H1 (cell line): ENCODE measurements around the gene RBFOX1. TPM values are rescaled to one million over a fixed set of nuclear protein-coding genes. Genes with fewer than 3 reads are reported as not detected.

Source experiments
- CTCF ChIA-PET: fragments of 300-600 bp; sonication (Branson Sonifier 250); formaldehyde crosslinking; loops from one replicate; lab custom pipeline; 2021; ENCODE audit not compliant: partially characterized antibody; lab: Charles Lee
- POLR2A ChIA-PET: fragments of 300-600 bp; sonication (Branson Sonifier 250); formaldehyde crosslinking; loops from one replicate; lab custom pipeline; 2021; ENCODE audit warnings: inconsistent platforms; ENCODE audit not compliant: partially characterized antibody; lab: Charles Lee
- DNase-seq, 2 experiments: peaks; one replicate each; pipeline versions ENCODE4 v3.0.0 to v3.0.0-alpha.2; 2010 to 2022; ENCODE audit warnings: low spot score in 2 of 2, low read depth in 1 of 2, mixed read lengths in 1 of 2
- FAIRE-seq: peaks from 2 replicates; lab custom pipeline; 2011; peaks lifted over from hg19 to GRCh38; lab: Jason Lieb, UNC
- H2AFZ ChIP-seq: 2 replicates; pipeline ENCODE4 v1.8.1; 2012; ENCODE audit warnings: low read length, inconsistent platforms
- H2AK5ac ChIP-seq: 2 replicates; pipeline ENCODE4 v1.6.1; 2013; ENCODE audit warnings: low read depth, low read length
- H2BK120ac ChIP-seq: replicated peaks from 2 replicates; pipeline ENCODE3; 2013; ENCODE audit warnings: low read depth, low read length, inconsistent platforms
- H2BK12ac ChIP-seq: 2 replicates; pipeline ENCODE4 v1.6.1; 2013; ENCODE audit warnings: low read depth, low read length
- H2BK15ac ChIP-seq: 2 replicates; pipeline ENCODE4 v1.6.1; 2013; ENCODE audit warnings: low read length
- H2BK20ac ChIP-seq: 2 replicates; pipeline ENCODE4 v1.6.1; 2013; ENCODE audit warnings: low read length
- H2BK5ac ChIP-seq: 2 replicates; pipeline ENCODE4 v1.6.1; 2013; ENCODE audit warnings: low read depth, low read length
- H3K14ac ChIP-seq: 2 replicates; pipeline ENCODE4 v1.6.1; 2013; ENCODE audit warnings: inconsistent platforms; ENCODE audit not compliant: insufficient read length
- H3K18ac ChIP-seq: 2 replicates; pipeline ENCODE4 v1.6.1; 2013; ENCODE audit warnings: low read length; ENCODE audit errors: extremely low read depth
- H3K23ac ChIP-seq: 2 replicates; pipeline ENCODE4 v1.6.1; 2013; ENCODE audit warnings: inconsistent platforms; ENCODE audit not compliant: insufficient read length
- H3K23me2 ChIP-seq: 2 replicates; pipeline ENCODE4 v1.6.1; 2013; ENCODE audit warnings: low read depth, low read length
- H3K27ac ChIP-seq: 2 replicates; pipeline ENCODE4 v1.6.1; 2011; ENCODE audit warnings: low read depth, low read length, inconsistent platforms
- H3K27me3 ChIP-seq, 4 experiments: replicated peaks in 1 of 4; 1 replicate in 1 of 4; 2 replicates in 3 of 4; pipeline versions ENCODE4 v1.6.1 to v1.8.1; 2011 to 2013; ENCODE audit warnings: low read length in 3 of 4, mild to moderate bottlenecking in 3 of 4, inconsistent platforms in 2 of 4, mixed read lengths in 2 of 4, moderate library complexity in 1 of 4; ENCODE audit not compliant: control insufficient read depth in 3 of 4, insufficient read depth in 3 of 4; ENCODE audit errors: extremely low read depth in 1 of 4
- H3K36me3 ChIP-seq, 4 experiments: 2 replicates each; pipeline versions ENCODE4 v1.6.1 to v1.8.1; 2011 to 2013; ENCODE audit warnings: mild to moderate bottlenecking in 4 of 4, low read length in 3 of 4, moderate library complexity in 2 of 4, control low read depth in 1 of 4, inconsistent platforms in 1 of 4; ENCODE audit not compliant: insufficient read depth in 4 of 4, control insufficient read depth in 2 of 4
- H3K4ac ChIP-seq: replicated peaks from 2 replicates; pipeline ENCODE3; 2013; ENCODE audit warnings: low read length, low read depth, mixed read lengths, inconsistent platforms; ENCODE audit not compliant: insufficient read length
- H3K4me1 ChIP-seq, 4 experiments: replicated peaks in 1 of 4; 1 replicate in 1 of 4; 2 replicates in 3 of 4; pipeline versions ENCODE4 v1.6.1 to v1.8.1; 2011 to 2013; ENCODE audit warnings: low read length in 3 of 4, inconsistent platforms in 2 of 4, mixed read lengths in 1 of 4; ENCODE audit not compliant: insufficient read depth in 4 of 4, control insufficient read depth in 3 of 4
- H3K4me2 ChIP-seq, 2 experiments: 2 replicates each; pipeline versions ENCODE4 v1.6.1 to v1.8.1; 2011 to 2013; ENCODE audit warnings: low read depth in 2 of 2, low read length in 2 of 2, control low read depth in 1 of 2, inconsistent platforms in 1 of 2, mild to moderate bottlenecking in 1 of 2; ENCODE audit not compliant: insufficient read depth in 1 of 2
- H3K4me3 ChIP-seq, 4 experiments: fragments of 200-600, 300-600 bp in 1 of 4; sonication (generic), shearing (Covaris generic), sonication (Bioruptor Twin) in 1 of 4; 2 replicates each; pipeline versions ENCODE4 v1.5.1 to v1.8.1; 2011 to 2016; ENCODE audit warnings: low read length in 4 of 4, low read depth in 3 of 4, control low read depth in 2 of 4, inconsistent platforms in 2 of 4, mild to moderate bottlenecking in 2 of 4, mixed read lengths in 1 of 4, moderate library complexity in 1 of 4; ENCODE audit not compliant: insufficient read depth in 2 of 4; ENCODE audit errors: extremely low read depth in 1 of 4
- H3K56ac ChIP-seq: replicated peaks from 2 replicates; pipeline ENCODE3; 2013; ENCODE audit warnings: low read depth, mild to moderate bottlenecking, mixed read lengths, low read length, inconsistent platforms; ENCODE audit not compliant: insufficient read length
- H3K79me1 ChIP-seq: 2 replicates; pipeline ENCODE4 v1.6.1; 2013; ENCODE audit warnings: low read depth, low read length, control low read depth
- H3K79me2 ChIP-seq, 2 experiments: 2 replicates each; pipeline versions ENCODE4 v1.6.1 to v1.8.1; 2012 to 2013; ENCODE audit warnings: low read length in 2 of 2, mild to moderate bottlenecking in 2 of 2, inconsistent platforms in 1 of 2; ENCODE audit not compliant: insufficient read depth in 2 of 2, control insufficient read depth in 1 of 2
- H3K9ac ChIP-seq, 4 experiments: replicated peaks in 1 of 4; 1 replicate in 1 of 4; 2 replicates in 3 of 4; pipeline versions ENCODE4 v1.6.1 to v1.8.1; 2011 to 2013; ENCODE audit warnings: low read depth in 3 of 4, low read length in 3 of 4, control low read depth in 2 of 4, mild to moderate bottlenecking in 2 of 4, moderate library complexity in 2 of 4, inconsistent platforms in 1 of 4; ENCODE audit errors: extremely low read depth in 1 of 4
- H3K9me3 ChIP-seq, 2 experiments: 2 replicates each; pipeline versions ENCODE4 v1.6.1 to v1.8.1; 2012 to 2013; ENCODE audit warnings: mild to moderate bottlenecking in 2 of 2, moderate library complexity in 2 of 2, control low read depth in 1 of 2, inconsistent platforms in 1 of 2, low read depth in 1 of 2, low read length in 1 of 2, mixed read lengths in 1 of 2; ENCODE audit not compliant: insufficient read depth in 2 of 2
- H4K20me1 ChIP-seq, 2 experiments: replicated peaks in 1 of 2; 2 replicates each; pipeline versions ENCODE3 to v1.8.1; 2011 to 2013; ENCODE audit warnings: inconsistent platforms in 2 of 2, low read length in 2 of 2, mild to moderate bottlenecking in 1 of 2; ENCODE audit not compliant: insufficient read depth in 2 of 2, control insufficient read depth in 1 of 2
- H4K5ac ChIP-seq: 2 replicates; pipeline ENCODE4 v1.6.1; 2013; ENCODE audit warnings: low read length, low read depth, mixed read lengths, inconsistent platforms; ENCODE audit not compliant: insufficient read length
- H4K8ac ChIP-seq: 2 replicates; pipeline ENCODE4 v1.8.0; 2013; ENCODE audit warnings: mild to moderate bottlenecking, moderate library complexity, low read length, inconsistent platforms; ENCODE audit not compliant: insufficient read depth; ENCODE audit errors: extremely low read depth
- H4K91ac ChIP-seq: replicated peaks from 2 replicates; pipeline ENCODE3; 2013; ENCODE audit warnings: low read length, mixed read lengths, inconsistent platforms; ENCODE audit not compliant: insufficient read length
- SUZ12 ChIP-seq: fragments of 200-600 bp; sonication (generic); IDR thresholded peaks from 2 replicates; pipeline ENCODE4 v1.6.1; 2012; ENCODE audit warnings: mild to moderate bottlenecking, inconsistent platforms, low read length, moderate library complexity, mixed read lengths
- WGBS, 2 experiments: shearing (Covaris generic) in 1 of 2; methylation state at CpG; one replicate each; pipeline versions ENCODE4 v1.1.6 to v1.1.7; 2013 to 2015; ENCODE audit warnings: low lambda C conversion rate in 2 of 2, mixed read lengths in 2 of 2, inconsistent platforms in 1 of 2, low coverage in 1 of 2, missing lambda C conversion rate in 1 of 2; ENCODE audit not compliant: insufficient replicate concordance in 2 of 2, insufficient coverage in 1 of 2, insufficient read length in 1 of 2; ENCODE audit errors: extremely low coverage in 1 of 2, missing lambda C conversion rate in 1 of 2; 5-methylcytosine and 5-hydroxymethylcytosine counted together
- polyA plus RNA-seq, 7 experiments: library from polyadenylated mRNA; depleted of rRNA in 3 of 7; stranded (reverse) in 5 of 7; unstranded in 2 of 7; fragments of >200 nt in 5 of 7; fragments of 200-250 nt in 2 of 7; gene quantifications; 1 replicate in 5 of 7; 2 replicates in 1 of 7; 4 replicates in 1 of 7; pipeline versions ENCODE4 v1.2.1 to v1.2.3, GENCODE V29; 2011 to 2013; ENCODE audit warnings: missing spikeins in 2 of 7, mixed read lengths in 2 of 7
- total RNA-seq: library from RNA; stranded (reverse); fragmentation: NEBNext Ultra II Directional; extraction: Animal tissue kit (Norgen Biotek cat#: 25700); gene quantifications from 2 replicates; pipeline ENCODE4 v1.2.1, GENCODE V29; 2021

Gene RBFOX1
- total and polyA plus RNA-seq, 2 of the 8 experiments (the other 6 are each of a cell fraction or from before 2014, with no cell fraction given): 1.7 to 2.8 TPM

GRCh38 chr16:7742626-7743025 is 410.0 kb downstream of the RBFOX1 start:
- Histone ChIP-seq H2BK15ac (no peak overlapping the region), H4K5ac (no peak overlapping the region), H3K4me2 (no peak overlapping the region), H3K36me3 (no peaks in the 10 kb centered on the region; a peak in 1 of 8 replicates), H3K23me2 (no peaks in the 10 kb centered on the region), H2AFZ (no peak overlapping the region), H2AK5ac (no peak overlapping the region), H3K4me1 (peaks cover 0 to 3% (median 2%) of the 10 kb centered on the region in 4 experiments; a peak in 2 of 7 replicates), H2BK120ac (no peak overlapping the region), H3K4me3 (no peak overlapping the region), H3K79me1 (no peaks in the 10 kb centered on the region), H3K23ac (no peak overlapping the region), H4K20me1 (no peaks in the 10 kb centered on the region), H3K56ac (no peak overlapping the region), H2BK12ac (no peak overlapping the region), H3K4ac (no peak overlapping the region), H3K27ac (no peak overlapping the region), H4K91ac (no peak overlapping the region), H3K79me2 (no peaks in the 10 kb centered on the region), H3K27me3 (no peaks in the 10 kb centered on the region), H3K14ac (no peak overlapping the region), H3K18ac (no peak overlapping the region), H2BK5ac (no peak overlapping the region), H2BK20ac (no peak overlapping the region), H4K8ac (no peak overlapping the region), H3K9me3 (peaks cover 5 to 6% of the 10 kb centered on the region in 2 experiments; a peak in 1 of 4 replicates), H3K9ac (no peak overlapping the region)
- WGBS, 2 experiments: 96% methylated on average over 3 of the region's 3 CpGs; no CpG with 5 or more reads in 1 of the 2 experiments
- DNase-seq (no peak), FAIRE-seq (no peak)
- TF ChIP-seq SUZ12: no peak
- ChIA-PET CTCF (no interaction called here), POLR2A (no interaction called here)
